Parathyroid adenoma (tissue), 2 donors: ENCODE results near the gene SLC9A9.

Source experiments
- H2AFZ ChIP-seq: fragments of 300-600 bp; sonication (generic); one replicate; pipeline ENCODE4 v1.7.0; 2017; ENCODE audit warnings: antibody characterized with exemption, mild to moderate bottlenecking
- H3K27ac ChIP-seq: fragments of 300-600 bp; sonication (generic); one replicate; pipeline ENCODE4 v1.7.0; 2017
- H3K27me3 ChIP-seq: fragments of 300-600 bp; sonication (generic); one replicate; pipeline ENCODE4 v1.7.0; 2017; ENCODE audit warnings: low read length; ENCODE audit not compliant: control insufficient read depth, insufficient read depth
- H3K36me3 ChIP-seq: fragments of 300-600 bp; sonication (generic); one replicate; pipeline ENCODE4 v1.7.0; 2017; ENCODE audit warnings: low read length; ENCODE audit not compliant: control insufficient read depth, insufficient read depth
- H3K4me1 ChIP-seq: fragments of 300-600 bp; sonication (generic); one replicate; pipeline ENCODE4 v1.7.0; 2017; ENCODE audit warnings: control low read depth
- H3K4me2 ChIP-seq: fragments of 300-600 bp; sonication (generic); one replicate; pipeline ENCODE4 v1.7.0; 2017; ENCODE audit warnings: low read length
- H3K4me3 ChIP-seq: fragments of 300-600 bp; sonication (generic); one replicate; pipeline ENCODE4 v1.7.0; 2017; ENCODE audit warnings: low read depth, low read length
- H3K79me2 ChIP-seq: fragments of 300-600 bp; sonication (generic); one replicate; pipeline ENCODE4 v1.7.0; 2017; ENCODE audit warnings: control low read depth
- H3K9ac ChIP-seq: fragments of 300-600 bp; sonication (generic); one replicate; pipeline ENCODE4 v1.7.0; 2017; ENCODE audit warnings: mild to moderate bottlenecking
- H3K9me3 ChIP-seq: fragments of 300-600 bp; sonication (generic); one replicate; pipeline ENCODE4 v1.7.0; 2017; ENCODE audit warnings: low read length; ENCODE audit not compliant: control insufficient read depth
- CTCF ChIP-seq: fragments of 300-600 bp; sonication (generic); IDR thresholded peaks from one replicate; pipeline ENCODE4 v1.7.0; 2017; ENCODE audit warnings: antibody characterized with exemption, mild to moderate bottlenecking
- donor health status: primary hyperparathyroidism.

The SLC9A9 gene

GRCh38 chr3:143597774-143598652, 250.3 kb downstream of the SLC9A9 start:
- Histone ChIP-seq H3K9me3 (no peaks in the 10 kb centered on the region), H3K4me2 (no peak overlapping the region), H3K36me3 (no peaks in the 10 kb centered on the region), H3K4me1 (no peaks in the 10 kb centered on the region), H3K27me3 (no peaks in the 10 kb centered on the region), H2AFZ (no peak overlapping the region), H3K27ac (no peak overlapping the region), H3K4me3 (no peak overlapping the region), H3K79me2 (no peaks in the 10 kb centered on the region), H3K9ac (no peak overlapping the region)
- no peak for TF ChIP-seq CTCF

GRCh38 chr3:143596957-143597642, 251.2 kb downstream of the SLC9A9 start:
- Histone ChIP-seq H3K4me2 (no peak overlapping the region), H3K9me3 (no peaks in the 10 kb centered on the region), H3K4me3 (no peak overlapping the region), H3K79me2 (no peaks in the 10 kb centered on the region), H3K36me3 (no peaks in the 10 kb centered on the region), H3K27me3 (no peaks in the 10 kb centered on the region), H3K9ac (no peak overlapping the region), H3K27ac (no peak overlapping the region), H2AFZ (no peak overlapping the region), H3K4me1 (no peaks in the 10 kb centered on the region)
- TF ChIP-seq CTCF: no peak

GRCh38 chr3:143595456-143596077, 252.7 kb downstream of the SLC9A9 start:
- Histone ChIP-seq H3K9me3 (no peaks in the 10 kb centered on the region), H3K79me2 (no peaks in the 10 kb centered on the region), H3K4me1 (no peaks in the 10 kb centered on the region), H2AFZ (no peak overlapping the region), H3K27me3 (no peaks in the 10 kb centered on the region), H3K4me2 (no peak overlapping the region), H3K36me3 (no peaks in the 10 kb centered on the region), H3K9ac (no peak overlapping the region), H3K4me3 (no peak overlapping the region), H3K27ac (no peak overlapping the region)
- TF ChIP-seq CTCF: no peak

GRCh38 chr3:143594206-143594605, 254.1 kb downstream of the SLC9A9 start:
- Histone ChIP-seq H2AFZ (no peak overlapping the region), H3K4me1 (no peaks in the 10 kb centered on the region), H3K79me2 (no peaks in the 10 kb centered on the region), H3K9me3 (no peaks in the 10 kb centered on the region), H3K4me2 (no peak overlapping the region), H3K36me3 (no peaks in the 10 kb centered on the region), H3K9ac (no peak overlapping the region), H3K4me3 (no peak overlapping the region), H3K27me3 (no peaks in the 10 kb centered on the region), H3K27ac (no peak overlapping the region)
- no peak for TF ChIP-seq CTCF
